Measurements from ENCODE around the gene FOCAD. TPM values are rescaled to one million over a fixed set of nuclear protein-coding genes. Genes with fewer than 3 reads are reported as not detected.

FOCAD gene
- total RNA-seq, 4 donors from 2014 or later: 49.3 to 139 (median 92.8) TPM

DNA sequence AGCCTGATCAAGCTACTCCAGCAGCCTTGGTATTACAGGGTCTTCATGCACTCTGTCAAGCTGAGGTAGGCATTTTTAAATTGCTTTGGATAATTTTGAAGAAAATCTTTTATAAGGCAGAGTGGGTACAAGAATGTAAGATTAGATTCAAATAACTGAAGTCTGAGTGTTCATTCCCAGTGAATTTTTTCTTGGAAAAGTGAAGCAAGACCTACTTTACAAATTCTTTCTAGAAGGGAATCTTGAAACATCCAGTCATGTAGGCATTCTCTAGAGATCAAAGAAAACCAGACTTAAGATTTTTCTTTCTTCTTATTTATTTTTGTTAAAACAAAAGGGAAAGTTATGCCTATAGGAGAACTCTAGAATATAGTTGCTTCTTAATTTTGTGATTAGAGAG, 139.0 kb downstream of the FOCAD start:
- Histone ChIP-seq H3K27ac (no peak overlapping the region), H3K36me3 (no peaks in the 10 kb centered on the region), H3K4me3 (replicated peaks in 1 of 3) (no peak overlapping the region), H3K9me3 (no peaks in the 10 kb centered on the region), H3K27me3 (no peaks in the 10 kb centered on the region), H3K4me1 (peaks cover 0 to 3% of the 10 kb centered on the region in 2 donors)
- TF ChIP-seq, protein P1, sequence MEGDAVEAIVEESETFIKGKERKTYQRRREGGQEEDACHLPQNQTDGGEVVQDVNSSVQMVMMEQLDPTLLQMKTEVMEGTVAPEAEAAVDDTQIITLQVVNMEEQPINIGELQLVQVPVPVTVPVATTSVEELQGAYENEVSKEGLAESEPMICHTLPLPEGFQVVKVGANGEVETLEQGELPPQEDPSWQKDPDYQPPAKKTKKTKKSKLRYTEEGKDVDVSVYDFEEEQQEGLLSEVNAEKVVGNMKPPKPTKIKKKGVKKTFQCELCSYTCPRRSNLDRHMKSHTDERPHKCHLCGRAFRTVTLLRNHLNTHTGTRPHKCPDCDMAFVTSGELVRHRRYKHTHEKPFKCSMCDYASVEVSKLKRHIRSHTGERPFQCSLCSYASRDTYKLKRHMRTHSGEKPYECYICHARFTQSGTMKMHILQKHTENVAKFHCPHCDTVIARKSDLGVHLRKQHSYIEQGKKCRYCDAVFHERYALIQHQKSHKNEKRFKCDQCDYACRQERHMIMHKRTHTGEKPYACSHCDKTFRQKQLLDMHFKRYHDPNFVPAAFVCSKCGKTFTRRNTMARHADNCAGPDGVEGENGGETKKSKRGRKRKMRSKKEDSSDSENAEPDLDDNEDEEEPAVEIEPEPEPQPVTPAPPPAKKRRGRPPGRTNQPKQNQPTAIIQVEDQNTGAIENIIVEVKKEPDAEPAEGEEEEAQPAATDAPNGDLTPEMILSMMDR (IDR thresholded peaks at IDR 0.05): no peak
- TF ChIP-seq POLR2A (IDR thresholded peaks at IDR 0.05): no peak
- intact Hi-C loops (cut with DNase I): no loop called here
- no peak for DNase-seq

DNA sequence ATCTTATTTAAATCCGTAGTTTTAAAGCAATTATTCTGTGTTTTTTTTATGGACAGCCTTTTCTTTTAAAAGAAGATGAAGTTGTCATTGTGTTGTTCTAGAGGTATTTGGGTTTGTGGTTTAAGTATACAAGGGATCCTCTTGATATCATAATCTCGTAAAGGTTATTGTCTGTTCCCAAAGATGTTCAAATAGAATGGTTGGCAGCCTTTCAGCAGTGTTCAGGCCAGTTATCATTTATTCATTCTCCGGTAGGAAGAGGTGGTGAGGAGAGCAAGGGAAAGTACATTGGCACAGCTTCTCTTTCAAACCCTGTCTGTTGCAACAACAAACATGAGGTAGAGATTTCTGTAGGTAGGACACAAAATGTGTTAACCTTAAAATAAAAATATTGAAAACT, 147.0 kb downstream of the FOCAD start:
- intact Hi-C loops (cut with DNase I): no loop called here
- H3K27me3 ChIP-seq: no peaks in the 10 kb centered on the region
- TF ChIP-seq, protein P1 (IDR thresholded peaks at IDR 0.05): no peak
- TF ChIP-seq POLR2A (IDR thresholded peaks at IDR 0.05): no peak
- no peak for DNase-seq
- H3K9me3 ChIP-seq: no peaks in the 10 kb centered on the region
- no peak overlapping the region for H3K4me3 ChIP-seq (replicated peaks in 1 of 3)
- WGBS, 2 donors: 76 to 86% methylated on average over 3 of the region's 3 CpGs
- no peak overlapping the region for H3K27ac ChIP-seq
- H3K36me3 ChIP-seq: no peaks in the 10 kb centered on the region
- H3K4me1 ChIP-seq: peaks cover 7 to 9% of the 10 kb centered on the region in 2 donors

DNA sequence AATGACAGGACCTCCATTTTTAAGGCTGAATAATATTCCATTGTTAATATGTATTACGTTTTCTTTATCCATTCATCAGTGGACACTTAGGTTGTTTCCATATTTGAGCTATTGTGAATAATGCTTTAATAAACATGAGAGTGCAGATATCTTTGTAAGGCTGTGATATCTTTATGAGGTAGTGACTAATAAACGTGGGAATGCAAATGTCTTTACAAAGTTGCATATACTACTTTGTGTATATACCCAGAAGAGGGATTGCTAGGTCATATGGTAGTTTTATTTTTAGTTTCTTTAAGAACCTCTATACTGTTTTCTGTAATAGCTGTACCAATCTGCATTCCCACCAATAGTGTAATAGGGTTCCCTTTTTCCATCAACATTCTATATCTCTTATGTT, 148.7 kb downstream of the FOCAD start:
- no peak overlapping the region for H3K4me3 ChIP-seq (replicated peaks in 1 of 3)
- TF ChIP-seq, protein P1 (IDR thresholded peaks at IDR 0.05): no peak
- TF ChIP-seq POLR2A (IDR thresholded peaks at IDR 0.05): no peak
- H3K27me3 ChIP-seq: no peaks in the 10 kb centered on the region
- DNase-seq: no peak
- intact Hi-C loops (cut with DNase I): no loop called here
- WGBS, 2 donors: 97 to 98% methylated on average over 2 of the region's 2 CpGs
- no peaks in the 10 kb centered on the region for H3K36me3 ChIP-seq
- H3K9me3 ChIP-seq: no peaks in the 10 kb centered on the region
- no peak overlapping the region for H3K27ac ChIP-seq
- peaks cover 11 to 12% of the 10 kb centered on the region in 2 donors for H3K4me1 ChIP-seq

DNA sequence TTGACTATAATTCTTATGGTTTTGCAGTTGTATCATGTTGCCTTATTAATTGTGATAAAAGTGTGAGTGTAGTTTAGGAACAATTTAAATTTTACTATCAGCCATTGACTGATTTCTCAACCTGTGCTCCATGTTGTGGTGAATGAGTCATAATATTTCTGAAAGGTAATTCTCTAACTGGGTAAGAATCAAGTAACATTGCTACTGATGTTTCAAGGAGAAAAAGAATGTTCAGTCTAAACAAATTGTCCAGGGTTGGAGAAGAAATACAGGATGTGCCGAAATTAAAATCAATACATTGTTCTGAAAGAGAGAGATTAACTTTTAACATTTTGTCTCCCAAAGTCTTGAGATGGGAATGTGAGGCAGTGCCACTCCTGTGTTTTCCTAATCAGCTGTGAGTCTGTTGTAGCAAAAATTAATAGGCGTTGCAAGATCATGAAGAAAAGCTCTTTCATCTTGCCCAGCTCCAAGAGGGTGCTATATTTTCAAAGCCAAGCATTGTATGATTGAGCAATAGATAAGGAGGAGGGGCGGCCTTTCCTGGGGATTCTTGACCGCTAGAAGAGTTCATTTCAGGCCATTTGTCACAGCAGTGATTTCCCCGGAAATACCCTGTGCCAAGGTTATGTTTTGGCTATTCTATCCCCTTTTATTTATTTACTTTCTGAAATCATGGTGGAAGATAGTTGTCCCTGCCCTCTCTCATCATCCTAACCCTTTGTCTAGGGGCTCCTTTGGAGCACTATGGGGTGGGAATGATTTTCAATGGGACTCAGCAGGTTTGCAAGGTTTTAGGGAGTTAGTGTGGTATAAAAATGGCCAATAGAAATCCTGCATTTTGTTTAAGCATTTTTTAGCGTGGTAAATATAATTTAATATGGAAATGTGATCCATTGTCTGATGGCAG, 151.6 kb downstream of the FOCAD start:
- Histone ChIP-seq H3K4me1 (peaks cover 11 to 12% of the 10 kb centered on the region in 2 donors), H3K27ac (peak overlapping the region; percentile 5 to 53 (median 32)), H3K4me3 (replicated peaks in 1 of 3) (no peak overlapping the region), H3K27me3 (no peaks in the 10 kb centered on the region), H3K9me3 (no peaks in the 10 kb centered on the region), H3K36me3 (no peaks in the 10 kb centered on the region)
- WGBS, 2 donors: 23 to 31% methylated on average over 6 of the region's 6 CpGs
- intact Hi-C loops (cut with DNase I): no loop called here
- peak; percentile 61 to 63 for DNase-seq
- no peak for TF ChIP-seq POLR2A (IDR thresholded peaks at IDR 0.05)
- TF ChIP-seq, protein P1 (IDR thresholded peaks at IDR 0.05): no peak

DNA sequence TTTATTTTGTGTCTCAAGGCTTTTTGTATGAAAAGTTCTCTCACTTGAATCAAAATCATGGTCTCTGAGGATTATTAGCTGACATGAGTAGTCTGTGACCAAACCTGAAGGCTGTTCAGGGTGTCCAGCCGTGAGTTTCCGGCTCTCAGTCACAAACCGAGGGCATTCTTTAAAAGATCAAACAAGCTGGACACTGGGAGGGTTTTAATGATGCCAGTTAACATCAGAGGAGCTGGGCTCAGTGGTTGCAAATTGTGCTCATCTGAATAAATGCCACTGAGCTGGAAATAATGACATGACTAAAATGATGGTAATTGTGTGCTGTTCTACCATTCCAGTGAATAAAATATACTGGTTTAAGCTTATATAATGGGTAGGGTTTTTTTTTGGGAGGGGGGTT, 153.1 kb downstream of the FOCAD start:
- DNase-seq: no peak
- no peak overlapping the region for H3K4me3 ChIP-seq (replicated peaks in 1 of 3)
- no peaks in the 10 kb centered on the region for H3K36me3 ChIP-seq
- H3K27me3 ChIP-seq: no peaks in the 10 kb centered on the region
- peaks cover 11 to 12% of the 10 kb centered on the region in 2 donors for H3K4me1 ChIP-seq
- 89 to 92% methylated on average over 3 of the region's 3 CpGs for WGBS, 2 donors
- H3K9me3 ChIP-seq: no peaks in the 10 kb centered on the region
- TF ChIP-seq, protein P1 (IDR thresholded peaks at IDR 0.05): no peak
- no peak for TF ChIP-seq POLR2A (IDR thresholded peaks at IDR 0.05)
- intact Hi-C loops (cut with DNase I): no loop called here
- H3K27ac ChIP-seq: no peak overlapping the region
